Dedifferentiated amniotic fluid mesenchymal stem cell (primary cell): ENCODE measurements around the gene ATRN.

Experiments used
- DNase-seq: peaks from one replicate; pipeline ENCODE4 v3.0.0-alpha.2; 2016; ENCODE audit errors: extremely low spot score

Gene ATRN

DNA sequence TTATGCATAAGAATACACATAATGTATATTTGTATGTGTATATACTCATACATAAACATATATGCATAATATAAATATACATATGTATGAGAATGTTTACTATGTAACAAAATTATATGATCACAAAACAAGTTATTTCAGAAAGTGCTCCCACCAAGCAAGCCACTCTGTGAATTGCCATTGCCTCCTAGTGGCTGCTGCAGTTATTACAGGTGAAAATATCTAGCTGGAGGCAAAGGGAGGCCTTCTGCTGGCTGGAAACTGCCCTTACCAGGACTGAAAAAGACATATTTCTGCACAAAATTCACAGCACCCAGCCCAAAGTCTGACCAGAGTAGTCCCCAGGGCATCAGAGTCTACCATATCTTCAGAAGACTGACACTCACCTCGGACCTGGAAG is 225.4 kb downstream of the ATRN start:
- no peak for DNase-seq

DNA sequence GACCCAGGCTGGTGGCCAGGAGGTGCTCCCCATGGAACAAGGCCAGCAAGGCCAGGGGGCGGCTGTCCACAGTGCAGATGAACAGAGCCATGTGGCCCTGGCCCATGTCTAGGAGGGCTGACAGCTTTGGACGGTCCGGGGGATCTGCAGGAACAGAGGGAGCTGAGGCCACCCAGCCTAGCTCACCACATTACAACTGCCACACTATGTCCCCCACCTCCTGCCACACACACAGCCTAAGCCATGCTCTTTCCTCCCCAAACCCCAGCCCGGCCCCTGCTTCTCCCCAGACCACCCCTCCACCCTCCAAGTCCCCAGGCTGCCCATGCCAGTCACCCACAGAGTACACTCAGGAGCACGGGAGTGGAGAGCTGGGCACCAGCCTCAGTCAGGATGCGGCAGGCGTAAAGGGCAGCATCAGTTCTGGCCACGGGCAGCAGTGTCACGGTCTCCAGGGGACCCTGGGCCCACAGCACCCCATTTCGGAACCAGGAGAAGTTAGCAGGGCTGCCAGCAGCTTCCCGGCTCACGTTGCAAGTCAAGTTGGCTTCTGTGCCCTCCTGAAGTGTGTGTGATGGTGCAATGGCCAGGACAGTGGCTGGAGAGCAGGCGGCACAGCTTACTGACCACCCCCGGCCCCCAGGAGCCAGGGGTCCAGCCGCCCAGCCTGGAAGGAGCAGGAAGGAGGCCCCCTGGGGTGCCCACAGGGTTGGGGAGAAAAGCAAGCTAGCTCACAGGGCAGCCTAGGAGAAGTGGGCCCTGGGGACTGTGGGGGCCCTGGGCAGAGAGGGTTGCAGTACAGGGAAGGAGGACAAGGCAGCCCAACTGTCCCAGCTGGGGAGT is 226.1 kb downstream of the ATRN start:
- no peak for DNase-seq

DNA sequence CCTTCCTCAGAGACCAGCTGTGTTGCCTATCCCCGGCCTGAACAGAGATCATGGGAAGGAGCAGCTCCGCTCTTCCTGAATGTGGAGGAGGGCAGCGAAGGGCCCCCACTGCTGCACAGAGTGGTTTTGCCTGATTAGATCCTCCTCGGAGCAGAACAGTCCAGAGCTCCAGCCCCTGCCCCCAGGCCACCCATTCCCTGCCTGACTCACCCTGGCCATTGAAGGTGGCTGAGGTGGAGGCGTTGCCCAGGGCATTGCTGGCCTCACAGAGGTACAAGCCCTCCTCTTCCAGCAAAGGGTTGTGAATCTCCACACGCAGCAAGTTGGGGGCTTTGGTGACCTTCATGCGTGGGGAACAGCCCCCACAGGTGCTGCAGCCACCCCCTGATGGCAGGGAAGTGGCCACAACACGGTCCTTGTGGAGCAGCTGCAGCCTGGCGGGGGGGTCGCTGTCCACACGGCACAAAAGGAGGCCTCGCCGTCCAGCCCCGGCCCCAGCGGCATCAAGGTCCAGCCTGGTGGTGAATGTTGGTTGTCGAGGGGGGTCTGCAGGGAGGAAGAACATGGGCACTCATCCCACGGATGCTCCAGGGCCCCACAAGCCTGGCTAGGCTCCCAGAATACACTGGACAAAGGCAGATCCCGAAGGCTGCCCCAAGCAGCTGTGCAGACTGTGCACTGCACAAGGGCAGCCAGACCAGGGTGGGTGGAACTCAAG is 226.9 kb downstream of the ATRN start:
- no peak for DNase-seq

DNA sequence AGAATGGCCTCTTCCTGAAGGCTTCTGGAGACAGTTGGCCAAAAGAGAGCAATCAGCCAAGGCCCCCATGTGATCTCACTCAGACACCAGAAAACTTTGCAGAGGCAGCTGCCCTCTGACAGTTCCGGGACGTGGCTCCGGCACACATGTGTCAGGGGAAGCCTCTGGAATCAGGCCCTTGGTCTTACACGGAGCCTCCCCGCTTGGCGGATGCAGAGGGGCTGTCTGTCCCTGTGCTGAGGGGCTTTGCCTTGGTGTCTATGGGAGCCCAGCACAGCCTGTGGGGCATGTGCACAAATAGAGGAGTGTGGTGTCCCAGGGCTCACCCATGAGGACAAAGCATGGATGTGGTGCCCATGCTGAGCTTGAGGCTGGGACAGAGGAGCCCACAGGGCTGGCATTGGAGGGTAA is 227.8 kb downstream of the ATRN start:
- no peak for DNase-seq

DNA sequence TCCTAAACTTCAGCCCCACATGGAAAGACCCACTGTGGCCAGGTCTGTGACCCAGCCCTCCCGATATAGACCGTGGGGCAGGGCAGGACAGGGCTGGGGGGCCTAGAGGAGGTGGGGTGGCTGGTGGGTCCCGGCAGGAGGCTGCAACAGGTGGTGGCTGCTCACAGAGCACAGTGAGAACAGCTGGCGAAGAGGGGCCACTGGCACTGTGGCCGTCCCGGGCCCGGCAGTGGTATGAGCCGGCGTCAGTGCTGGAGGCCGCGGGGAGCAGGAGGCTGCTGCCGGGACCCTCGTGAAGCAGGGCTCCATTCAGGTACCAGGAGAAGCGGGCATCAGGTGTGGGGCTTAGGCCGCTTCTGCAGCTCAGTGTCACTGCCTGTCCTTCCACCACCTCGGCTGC is 228.2 kb downstream of the ATRN start:
- DNase-seq = no peak
